SK-N-SH (cell line): ENCODE data around the gene OR5D16. TPM values are rescaled to one million over a fixed set of nuclear protein-coding genes. Genes with fewer than 3 reads are reported as not detected.
"Not testable (repeated sequence)": the region's sequence is repeated elsewhere in the genome, so short reads cannot be mapped to it uniquely, and the experiment has no call there.

Experiments used
- CTCF ChIA-PET: fragments of 300-600, 350-600 bp; formaldehyde crosslinking; extraction: SDS; loops from one replicate; lab custom pipeline; 2021; lab: Yijun Ruan, JAX
- POLR2A ChIA-PET: fragments of 350-600 bp; sonication (Branson Sonifier 250); formaldehyde crosslinking; extraction: SDS; loops from one replicate; lab custom pipeline; 2020; ENCODE audit warnings: antibody characterized with exemption, inconsistent platforms; lab: Yijun Ruan, JAX
- DNase-seq: peaks from one replicate; pipeline ENCODE4 v3.0.0; 2012
- H2AFZ ChIP-seq: fragments of 200-600 bp; sonication (generic); 2 replicates; pipeline ENCODE4 v1.8.1; 2016; ENCODE audit warnings: antibody characterized with exemption, mild to moderate bottlenecking, low read depth
- H3F3A ChIP-seq: fragments of 200-600 bp; sonication (generic); replicated peaks from 2 replicates; pipeline ENCODE3; 2016; ENCODE audit warnings: antibody characterized with exemption, mild to moderate bottlenecking; ENCODE audit not compliant: insufficient read depth
- H3K27ac ChIP-seq, 2 experiments: fragments of 200-500 bp in 1 of 2; fragments of 200-600 bp in 1 of 2; sonication (Bioruptor generic) in 1 of 2; sonication (generic), shearing (Covaris generic) in 1 of 2; 2 replicates each; pipeline versions ENCODE4 v1.5.1 to v1.6.1; 2014 to 2016; ENCODE audit warnings: low read depth in 2 of 2, inconsistent platforms in 1 of 2, low read length in 1 of 2, mild to moderate bottlenecking in 1 of 2, mixed read lengths in 1 of 2
- H3K27me3 ChIP-seq: fragments of 200-600 bp; sonication (generic), shearing (Covaris generic); 2 replicates; pipeline ENCODE4 v1.6.1; 2016; ENCODE audit warnings: mixed run types; ENCODE audit not compliant: insufficient read depth
- H3K36me3 ChIP-seq, 2 experiments: fragments of 200-500 bp in 1 of 2; fragments of 200-600 bp in 1 of 2; sonication (Bioruptor generic) in 1 of 2; sonication (generic) in 1 of 2; replicated peaks in 1 of 2; 2 replicates each; pipeline versions ENCODE3 to v1.5.1; 2014 to 2016; ENCODE audit warnings: low read length in 1 of 2, mild to moderate bottlenecking in 1 of 2; ENCODE audit not compliant: insufficient read depth in 2 of 2, control insufficient read depth in 1 of 2
- H3K4me1 ChIP-seq, 2 experiments: fragments of 200-500 bp in 1 of 2; fragments of 200-600 bp in 1 of 2; sonication (Bioruptor generic) in 1 of 2; sonication (generic), shearing (Covaris generic) in 1 of 2; 2 replicates each; pipeline versions ENCODE4 v1.5.1 to v1.6.1; 2014 to 2016; ENCODE audit warnings: low read depth in 1 of 2, low read length in 1 of 2, mixed run types in 1 of 2; ENCODE audit not compliant: insufficient read depth in 2 of 2, control insufficient read depth in 1 of 2
- H3K4me2 ChIP-seq: fragments of 200-600 bp; sonication (generic), shearing (Covaris generic); 2 replicates; pipeline ENCODE4 v1.6.1; 2017; ENCODE audit warnings: mixed run types
- H3K4me3 ChIP-seq, 2 experiments: fragments of 200-500 bp in 1 of 2; fragments of 200-600 bp in 1 of 2; sonication (Bioruptor generic) in 1 of 2; sonication (generic), shearing (Covaris generic) in 1 of 2; 2 replicates each; pipeline versions ENCODE4 v1.5.1 to v1.8.1; 2014 to 2016; ENCODE audit warnings: low read depth in 2 of 2, inconsistent platforms in 1 of 2, low read length in 1 of 2, mild to moderate bottlenecking in 1 of 2, mixed read lengths in 1 of 2, moderate library complexity in 1 of 2
- H3K79me2 ChIP-seq: fragments of 200-600 bp; sonication (generic); 2 replicates; pipeline ENCODE4 v1.8.1; 2017; ENCODE audit warnings: mild to moderate bottlenecking; ENCODE audit not compliant: insufficient read depth
- H3K9ac ChIP-seq: fragments of 200-600 bp; sonication (generic); 2 replicates; pipeline ENCODE4 v1.6.1; 2017; ENCODE audit warnings: mixed run types
- H3K9me2 ChIP-seq: fragments of 200-600 bp; sonication (generic); 2 replicates; pipeline ENCODE4 v1.6.1; 2017; ENCODE audit warnings: mixed run types
- H3K9me3 ChIP-seq: fragments of 200-600 bp; sonication (generic); 2 replicates; pipeline ENCODE4 v1.6.1; 2017; ENCODE audit warnings: mixed run types, mild to moderate bottlenecking, moderate library complexity
- H4K20me1 ChIP-seq: fragments of 200-600 bp; sonication (generic); 2 replicates; pipeline ENCODE4 v1.6.1; 2017; ENCODE audit warnings: mild to moderate bottlenecking, mixed run types; ENCODE audit not compliant: insufficient read depth
- ELF1 ChIP-seq: IDR thresholded peaks from 2 replicates; pipeline ENCODE4 v1.4.0; 2012
- GABPA ChIP-seq: IDR thresholded peaks from 2 replicates; pipeline ENCODE4 v1.4.0; 2012; ENCODE audit warnings: low read depth, mild to moderate bottlenecking
- GATA2 ChIP-seq: sonication (generic); formaldehyde crosslinking; IDR thresholded peaks from 2 replicates; pipeline ENCODE4 v1.5.0; 2020; ENCODE audit warnings: mild to moderate bottlenecking, missing genetic modification reagents
- MAX ChIP-seq: IDR thresholded peaks from 2 replicates; pipeline ENCODE4 v1.4.0; 2012; ENCODE audit warnings: low read depth
- RAD21 ChIP-seq: IDR thresholded peaks from 2 replicates; pipeline ENCODE4 v1.6.1; 2012; ENCODE audit warnings: mild to moderate bottlenecking, low read length
- RCOR1 ChIP-seq: fragments of 150-350 bp; IDR thresholded peaks from 2 replicates; pipeline ENCODE4 v1.6.1; 2017; ENCODE audit warnings: antibody characterized with exemption, low read length
- USF1 ChIP-seq: IDR thresholded peaks from 2 replicates; pipeline ENCODE4 v1.4.0; 2012; ENCODE audit warnings: low read depth, borderline replicate concordance
- USF2 ChIP-seq: fragments of 150-350 bp; IDR thresholded peaks from 2 replicates; pipeline ENCODE4 v1.6.1; 2017; ENCODE audit warnings: antibody characterized with exemption, low read length, low read depth, borderline replicate concordance
- WGBS: methylation state at CpG from one replicate; pipeline ENCODE4 v1.1.6; 2017; ENCODE audit warnings: low lambda C conversion rate; 5-methylcytosine and 5-hydroxymethylcytosine counted together
- polyA plus RNA-seq, 3 experiments: library from polyadenylated mRNA; depleted of rRNA; stranded (reverse); fragments of >200 nt; gene quantifications; 2 replicates each; pipeline ENCODE4 v1.2.3, GENCODE V29; 2012

OR5D16 gene
- polyA plus RNA-seq, 1 of the 3 experiments (the other 2 are of a cell fraction) = not detected

GRCh38 chr11:55852141-55852540, 13.6 kb downstream of the OR5D16 start:
- POLR2A ChIA-PET = no interaction called here
- 0% methylated on average over 1 of the region's 1 CpG for WGBS
- H4K20me1 ChIP-seq = no peaks in the 10 kb centered on the region
- no peak overlapping the region for H2AFZ ChIP-seq
- H3K36me3 ChIP-seq = no peaks in the 10 kb centered on the region
- no peaks in the 10 kb centered on the region for H3F3A ChIP-seq
- H3K9me3 ChIP-seq = no peaks in the 10 kb centered on the region
- H3K27ac ChIP-seq = no peak overlapping the region
- DNase-seq = no peak
- H3K79me2 ChIP-seq = no peaks in the 10 kb centered on the region
- CTCF ChIA-PET = no interaction called here
- H3K9me2 ChIP-seq = no peaks in the 10 kb centered on the region
- no peak for TF ChIP-seq RCOR1
- no peak for TF ChIP-seq MAX
- TF ChIP-seq GATA2 (CRISPR knock-in tag) = no peak
- TF ChIP-seq, all 33 proteins: peak for 0
- Histone ChIP-seq H3K4me2 (no peak overlapping the region), H3K4me3 (no peak overlapping the region), H3K27me3 (no peaks in the 10 kb centered on the region), H3K9ac (no peak overlapping the region), H3K4me1 (no peaks in the 10 kb centered on the region)

- CTCF ChIA-PET = no interaction called here
- Histone ChIP-seq H3K4me3 (no peak overlapping the region), H3K9ac (no peak overlapping the region), H3K9me2 (no peaks in the 10 kb centered on the region), H3K4me2 (no peak overlapping the region), H3K79me2 (no peaks in the 10 kb centered on the region), H2AFZ (no peak overlapping the region), H3K9me3 (no peaks in the 10 kb centered on the region), H3K4me1 (no peaks in the 10 kb centered on the region), H3K27ac (no peak overlapping the region), H3K36me3 (no peaks in the 10 kb centered on the region), H4K20me1 (no peaks in the 10 kb centered on the region), H3F3A (no peaks in the 10 kb centered on the region), H3K27me3 (no peaks in the 10 kb centered on the region)
- TF ChIP-seq ELF1 (no peak), USF2 (no peak), GABPA (no peak), RAD21 (no peak), USF1 (no peak)
- 0% methylated on average over 1 of the region's 1 CpG for WGBS
- no peak for DNase-seq
- POLR2A ChIA-PET = no interaction called here
Observed at GRCh38 chr11:55854704-55855103, 16.2 kb downstream of the OR5D16 start.

- H3K9me2 ChIP-seq, H3K27ac ChIP-seq, POLR2A ChIA-PET, DNase-seq, H3K27me3 ChIP-seq, CTCF ChIA-PET, H3K9ac ChIP-seq, H2AFZ ChIP-seq, H3K9me3 ChIP-seq, H3K4me1 ChIP-seq, H3F3A ChIP-seq, H3K36me3 ChIP-seq, H3K4me2 ChIP-seq, H3K4me3 ChIP-seq, H3K79me2 ChIP-seq, H4K20me1 ChIP-seq: not testable (repeated sequence)
- WGBS = 32% methylated on average over 4 of the region's 4 CpGs
Observed at GRCh38 chr11:55867354-55867753, 28.8 kb downstream of the OR5D16 start.
